Measurements from ENCODE around the gene ARHGAP9. TPM values are rescaled to one million over a fixed set of nuclear protein-coding genes. Genes with fewer than 3 reads are reported as not detected.

ARHGAP9 gene
- total and polyA plus RNA-seq, 2 of the 8 experiments (the other 6 are each of a cell fraction or from before 2014, with no cell fraction given): 3.2 to 6.0 TPM

GRCh38 chr12:57520053-57520818, 40.6 kb upstream of the ARHGAP9 start, which contains the start of gene DDIT3 (continued):
- no peak for TF ChIP-seq NRF1 (IDR thresholded peaks at IDR 0.05; ENCODE audit: low read depth, low read length)
- no peak for TF ChIP-seq CEBPB (IDR thresholded peaks at IDR 0.05; ENCODE audit: low read depth, low read length)
- no peak for TF ChIP-seq MAFK (IDR thresholded peaks at IDR 0.05; ENCODE audit: low read depth, low read length)
- TF ChIP-seq, protein P1, sequence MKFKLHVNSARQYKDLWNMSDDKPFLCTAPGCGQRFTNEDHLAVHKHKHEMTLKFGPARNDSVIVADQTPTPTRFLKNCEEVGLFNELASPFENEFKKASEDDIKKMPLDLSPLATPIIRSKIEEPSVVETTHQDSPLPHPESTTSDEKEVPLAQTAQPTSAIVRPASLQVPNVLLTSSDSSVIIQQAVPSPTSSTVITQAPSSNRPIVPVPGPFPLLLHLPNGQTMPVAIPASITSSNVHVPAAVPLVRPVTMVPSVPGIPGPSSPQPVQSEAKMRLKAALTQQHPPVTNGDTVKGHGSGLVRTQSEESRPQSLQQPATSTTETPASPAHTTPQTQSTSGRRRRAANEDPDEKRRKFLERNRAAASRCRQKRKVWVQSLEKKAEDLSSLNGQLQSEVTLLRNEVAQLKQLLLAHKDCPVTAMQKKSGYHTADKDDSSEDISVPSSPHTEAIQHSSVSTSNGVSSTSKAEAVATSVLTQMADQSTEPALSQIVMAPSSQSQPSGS (IDR thresholded peaks at IDR 0.05; ENCODE audit: low read length): no peak; the same call in 1 of the 2 replicates
- TF ChIP-seq, protein P2, sequence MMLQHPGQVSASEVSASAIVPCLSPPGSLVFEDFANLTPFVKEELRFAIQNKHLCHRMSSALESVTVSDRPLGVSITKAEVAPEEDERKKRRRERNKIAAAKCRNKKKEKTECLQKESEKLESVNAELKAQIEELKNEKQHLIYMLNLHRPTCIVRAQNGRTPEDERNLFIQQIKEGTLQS (IDR thresholded peaks at IDR 0.05; ENCODE audit: insufficient read depth, low read depth, low read length): no peak
- TF ChIP-seq BRCA1 (IDR thresholded peaks at IDR 0.05; ENCODE audit: low read depth, low read length): no peak
- TF ChIP-seq, protein P3, sequence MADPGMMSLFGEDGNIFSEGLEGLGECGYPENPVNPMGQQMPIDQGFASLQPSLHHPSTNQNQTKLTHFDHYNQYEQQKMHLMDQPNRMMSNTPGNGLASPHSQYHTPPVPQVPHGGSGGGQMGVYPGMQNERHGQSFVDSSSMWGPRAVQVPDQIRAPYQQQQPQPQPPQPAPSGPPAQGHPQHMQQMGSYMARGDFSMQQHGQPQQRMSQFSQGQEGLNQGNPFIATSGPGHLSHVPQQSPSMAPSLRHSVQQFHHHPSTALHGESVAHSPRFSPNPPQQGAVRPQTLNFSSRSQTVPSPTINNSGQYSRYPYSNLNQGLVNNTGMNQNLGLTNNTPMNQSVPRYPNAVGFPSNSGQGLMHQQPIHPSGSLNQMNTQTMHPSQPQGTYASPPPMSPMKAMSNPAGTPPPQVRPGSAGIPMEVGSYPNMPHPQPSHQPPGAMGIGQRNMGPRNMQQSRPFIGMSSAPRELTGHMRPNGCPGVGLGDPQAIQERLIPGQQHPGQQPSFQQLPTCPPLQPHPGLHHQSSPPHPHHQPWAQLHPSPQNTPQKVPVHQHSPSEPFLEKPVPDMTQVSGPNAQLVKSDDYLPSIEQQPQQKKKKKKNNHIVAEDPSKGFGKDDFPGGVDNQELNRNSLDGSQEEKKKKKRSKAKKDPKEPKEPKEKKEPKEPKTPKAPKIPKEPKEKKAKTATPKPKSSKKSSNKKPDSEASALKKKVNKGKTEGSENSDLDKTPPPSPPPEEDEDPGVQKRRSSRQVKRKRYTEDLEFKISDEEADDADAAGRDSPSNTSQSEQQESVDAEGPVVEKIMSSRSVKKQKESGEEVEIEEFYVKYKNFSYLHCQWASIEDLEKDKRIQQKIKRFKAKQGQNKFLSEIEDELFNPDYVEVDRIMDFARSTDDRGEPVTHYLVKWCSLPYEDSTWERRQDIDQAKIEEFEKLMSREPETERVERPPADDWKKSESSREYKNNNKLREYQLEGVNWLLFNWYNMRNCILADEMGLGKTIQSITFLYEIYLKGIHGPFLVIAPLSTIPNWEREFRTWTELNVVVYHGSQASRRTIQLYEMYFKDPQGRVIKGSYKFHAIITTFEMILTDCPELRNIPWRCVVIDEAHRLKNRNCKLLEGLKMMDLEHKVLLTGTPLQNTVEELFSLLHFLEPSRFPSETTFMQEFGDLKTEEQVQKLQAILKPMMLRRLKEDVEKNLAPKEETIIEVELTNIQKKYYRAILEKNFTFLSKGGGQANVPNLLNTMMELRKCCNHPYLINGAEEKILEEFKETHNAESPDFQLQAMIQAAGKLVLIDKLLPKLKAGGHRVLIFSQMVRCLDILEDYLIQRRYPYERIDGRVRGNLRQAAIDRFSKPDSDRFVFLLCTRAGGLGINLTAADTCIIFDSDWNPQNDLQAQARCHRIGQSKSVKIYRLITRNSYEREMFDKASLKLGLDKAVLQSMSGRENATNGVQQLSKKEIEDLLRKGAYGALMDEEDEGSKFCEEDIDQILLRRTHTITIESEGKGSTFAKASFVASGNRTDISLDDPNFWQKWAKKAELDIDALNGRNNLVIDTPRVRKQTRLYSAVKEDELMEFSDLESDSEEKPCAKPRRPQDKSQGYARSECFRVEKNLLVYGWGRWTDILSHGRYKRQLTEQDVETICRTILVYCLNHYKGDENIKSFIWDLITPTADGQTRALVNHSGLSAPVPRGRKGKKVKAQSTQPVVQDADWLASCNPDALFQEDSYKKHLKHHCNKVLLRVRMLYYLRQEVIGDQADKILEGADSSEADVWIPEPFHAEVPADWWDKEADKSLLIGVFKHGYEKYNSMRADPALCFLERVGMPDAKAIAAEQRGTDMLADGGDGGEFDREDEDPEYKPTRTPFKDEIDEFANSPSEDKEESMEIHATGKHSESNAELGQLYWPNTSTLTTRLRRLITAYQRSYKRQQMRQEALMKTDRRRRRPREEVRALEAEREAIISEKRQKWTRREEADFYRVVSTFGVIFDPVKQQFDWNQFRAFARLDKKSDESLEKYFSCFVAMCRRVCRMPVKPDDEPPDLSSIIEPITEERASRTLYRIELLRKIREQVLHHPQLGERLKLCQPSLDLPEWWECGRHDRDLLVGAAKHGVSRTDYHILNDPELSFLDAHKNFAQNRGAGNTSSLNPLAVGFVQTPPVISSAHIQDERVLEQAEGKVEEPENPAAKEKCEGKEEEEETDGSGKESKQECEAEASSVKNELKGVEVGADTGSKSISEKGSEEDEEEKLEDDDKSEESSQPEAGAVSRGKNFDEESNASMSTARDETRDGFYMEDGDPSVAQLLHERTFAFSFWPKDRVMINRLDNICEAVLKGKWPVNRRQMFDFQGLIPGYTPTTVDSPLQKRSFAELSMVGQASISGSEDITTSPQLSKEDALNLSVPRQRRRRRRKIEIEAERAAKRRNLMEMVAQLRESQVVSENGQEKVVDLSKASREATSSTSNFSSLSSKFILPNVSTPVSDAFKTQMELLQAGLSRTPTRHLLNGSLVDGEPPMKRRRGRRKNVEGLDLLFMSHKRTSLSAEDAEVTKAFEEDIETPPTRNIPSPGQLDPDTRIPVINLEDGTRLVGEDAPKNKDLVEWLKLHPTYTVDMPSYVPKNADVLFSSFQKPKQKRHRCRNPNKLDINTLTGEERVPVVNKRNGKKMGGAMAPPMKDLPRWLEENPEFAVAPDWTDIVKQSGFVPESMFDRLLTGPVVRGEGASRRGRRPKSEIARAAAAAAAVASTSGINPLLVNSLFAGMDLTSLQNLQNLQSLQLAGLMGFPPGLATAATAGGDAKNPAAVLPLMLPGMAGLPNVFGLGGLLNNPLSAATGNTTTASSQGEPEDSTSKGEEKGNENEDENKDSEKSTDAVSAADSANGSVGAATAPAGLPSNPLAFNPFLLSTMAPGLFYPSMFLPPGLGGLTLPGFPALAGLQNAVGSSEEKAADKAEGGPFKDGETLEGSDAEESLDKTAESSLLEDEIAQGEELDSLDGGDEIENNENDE (IDR thresholded peaks at IDR 0.05; ENCODE audit: insufficient replicate concordance, low read length): no peak

All from H1 (cell line).